ENCODE results near the gene ACTRT3. TPM values are rescaled to one million over a fixed set of nuclear protein-coding genes. Genes with fewer than 3 reads are reported as not detected.

The ACTRT3 gene
- total and polyA plus RNA-seq, 2 donors (not counting 3 experiments of a cell fraction or from before 2014, with no cell fraction given) = 2.6 to 3.3 TPM

DNA sequence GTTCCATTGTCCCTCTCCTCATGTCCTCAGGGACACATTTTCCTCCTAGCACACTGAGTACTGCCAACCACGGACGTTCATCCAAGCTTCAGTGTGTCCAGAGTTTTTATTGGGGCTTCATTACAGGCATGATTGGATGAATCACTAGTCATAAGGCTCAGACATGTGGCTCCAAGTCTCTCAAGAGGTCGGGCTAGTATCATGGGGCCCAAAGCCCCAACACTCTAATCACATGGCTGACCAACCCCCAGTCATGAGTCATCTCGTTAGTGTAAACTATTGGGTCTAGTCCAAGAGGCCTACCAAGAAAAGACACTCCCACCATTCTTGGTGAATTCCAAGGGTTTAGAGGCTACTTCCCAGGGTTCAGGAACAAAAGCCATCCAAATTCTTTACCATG, 8.9 kb downstream of the ACTRT3 start:
- TF ChIP-seq MYC (IDR thresholded peaks at IDR 0.05; ENCODE audit: low read depth, low read length) = no peak
- no peak for TF ChIP-seq FOS (IDR thresholded peaks at IDR 0.05; ENCODE audit: borderline replicate concordance, insufficient read depth, low read length)
- no peak for TF ChIP-seq POLR2AphosphoS5 (IDR thresholded peaks at IDR 0.05; ENCODE audit: insufficient read depth, low read depth, low read length)
- no peak for TF ChIP-seq GATA2 (IDR thresholded peaks at IDR 0.05; ENCODE audit: insufficient read depth, insufficient read length, low read depth, low read length)
- no peak for TF ChIP-seq POLR2A (IDR thresholded peaks at IDR 0.05; ENCODE audit: low read depth, low read length)
- no peak for TF ChIP-seq JUN (IDR thresholded peaks at IDR 0.05; ENCODE audit: borderline replicate concordance, insufficient read depth, insufficient read length, low read depth)
- TF ChIP-seq, protein P1, sequence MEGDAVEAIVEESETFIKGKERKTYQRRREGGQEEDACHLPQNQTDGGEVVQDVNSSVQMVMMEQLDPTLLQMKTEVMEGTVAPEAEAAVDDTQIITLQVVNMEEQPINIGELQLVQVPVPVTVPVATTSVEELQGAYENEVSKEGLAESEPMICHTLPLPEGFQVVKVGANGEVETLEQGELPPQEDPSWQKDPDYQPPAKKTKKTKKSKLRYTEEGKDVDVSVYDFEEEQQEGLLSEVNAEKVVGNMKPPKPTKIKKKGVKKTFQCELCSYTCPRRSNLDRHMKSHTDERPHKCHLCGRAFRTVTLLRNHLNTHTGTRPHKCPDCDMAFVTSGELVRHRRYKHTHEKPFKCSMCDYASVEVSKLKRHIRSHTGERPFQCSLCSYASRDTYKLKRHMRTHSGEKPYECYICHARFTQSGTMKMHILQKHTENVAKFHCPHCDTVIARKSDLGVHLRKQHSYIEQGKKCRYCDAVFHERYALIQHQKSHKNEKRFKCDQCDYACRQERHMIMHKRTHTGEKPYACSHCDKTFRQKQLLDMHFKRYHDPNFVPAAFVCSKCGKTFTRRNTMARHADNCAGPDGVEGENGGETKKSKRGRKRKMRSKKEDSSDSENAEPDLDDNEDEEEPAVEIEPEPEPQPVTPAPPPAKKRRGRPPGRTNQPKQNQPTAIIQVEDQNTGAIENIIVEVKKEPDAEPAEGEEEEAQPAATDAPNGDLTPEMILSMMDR (IDR thresholded peaks at IDR 0.05; ENCODE audit: extremely low read depth in 1 of 2, insufficient read depth in 1 of 2, low read depth in 1 of 2, low read length in 2 of 2) = no peak
- TF ChIP-seq EZH2 (IDR thresholded peaks at IDR 0.05; ENCODE audit: borderline replicate concordance, low read depth, low read length, severe bottlenecking) = no peak
- TF ChIP-seq, protein P2, sequence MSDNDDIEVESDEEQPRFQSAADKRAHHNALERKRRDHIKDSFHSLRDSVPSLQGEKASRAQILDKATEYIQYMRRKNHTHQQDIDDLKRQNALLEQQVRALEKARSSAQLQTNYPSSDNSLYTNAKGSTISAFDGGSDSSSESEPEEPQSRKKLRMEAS (IDR thresholded peaks at IDR 0.05; ENCODE audit: insufficient read depth, insufficient read length) = no peak
- H3K27ac ChIP-seq (ENCODE audit: insufficient read depth, low read depth, low read length) = no peak overlapping the region
- H3K4me3 ChIP-seq (replicated peaks in 1 of 3; ENCODE audit: insufficient read depth in 1 of 3, low read depth in 1 of 3, low read length in 3 of 3) = no peak overlapping the region
- H3K9me3 ChIP-seq (replicated peaks; ENCODE audit: control insufficient read depth, insufficient read depth, low read length) = no peaks in the 10 kb centered on the region
- intact Hi-C loops (cut with micrococcal nuclease) (no loop called here), dilution Hi-C loops (cut with MboI; ENCODE audit: extremely low pct_ligation_motif_present, low sequenced_read_pairs) (no loop called here)
- peaks cover 14% of the 10 kb centered on the region for H3K4me1 ChIP-seq (ENCODE audit: control insufficient read depth, extremely low read depth, insufficient read depth, low read length)
- BruUV-seq (replicated peaks) = no TSS peak
- no peaks in the 10 kb centered on the region for H3K79me2 ChIP-seq (ENCODE audit: control insufficient read depth, insufficient read depth, low read length)
- H2AFZ ChIP-seq (ENCODE audit: low read depth, low read length) = no peak overlapping the region
- ChIA-PET CTCF (no interaction called here), POLR2A (no interaction called here)
- FAIRE-seq (no peak), DNase-seq (ENCODE audit: low read depth, low spot score) (no peak)
- H4K20me1 ChIP-seq (replicated peaks; ENCODE audit: control insufficient read depth, extremely low read depth, insufficient read depth, low read length) = no peaks in the 10 kb centered on the region
- H3K36me3 ChIP-seq (ENCODE audit: control insufficient read depth in 2 of 2, extremely low read depth in 1 of 2, insufficient read depth in 2 of 2, low read length in 2 of 2) = no peaks in the 10 kb centered on the region
- H3K27me3 ChIP-seq (ENCODE audit: control insufficient read depth in 2 of 2, insufficient read depth in 2 of 2, low read length in 2 of 2) = peaks cover 0 to 2% of the 10 kb centered on the region in 2 experiments
- no peaks in the 10 kb centered on the region for H3K9me1 ChIP-seq (replicated peaks; ENCODE audit: control insufficient read depth, extremely low read depth, insufficient read depth, low read length)
- H3K4me2 ChIP-seq (ENCODE audit: insufficient read depth, low read length) = no peak overlapping the region
- H3K9ac ChIP-seq (replicated peaks; ENCODE audit: extremely low read depth, insufficient read depth, low read length) = no peak overlapping the region
